HEK293 (cell line): ENCODE results near the gene CD40.
A peak's percentile ranks its signal among the peaks of the same experiment; 100 is the strongest.

Source experiments
- CTCF ChIA-PET: fragments of 350-600 bp; formaldehyde crosslinking; extraction: SDS; loops from one replicate; lab custom pipeline; 2021; ENCODE audit warnings: antibody characterized with exemption; lab: Yijun Ruan, JAX
- POLR2A ChIA-PET: fragments of 300-600 bp; formaldehyde crosslinking; extraction: SDS; loops from one replicate; lab custom pipeline; 2020; ENCODE audit warnings: antibody characterized with exemption, inconsistent platforms; lab: Yijun Ruan, JAX
- H3K27ac ChIP-seq: fragments of 200-500 bp; sonication (Bioruptor generic); 2 replicates; pipeline ENCODE4 v1.5.1; 2014; ENCODE audit warnings: low read depth, low read length, control low read depth, inconsistent platforms; ENCODE audit errors: extremely low read depth
- H3K36me3 ChIP-seq, 2 experiments: fragments of 200-500 bp in 1 of 2; sonication (Bioruptor generic) in 1 of 2; 1 replicate in 1 of 2; 2 replicates in 1 of 2; pipeline ENCODE4 v1.5.1; 2014 to 2017; ENCODE audit warnings: inconsistent platforms in 2 of 2, low read length in 2 of 2; ENCODE audit not compliant: control insufficient read depth in 2 of 2, insufficient read depth in 1 of 2
- H3K4me1 ChIP-seq: fragments of 200-500 bp; sonication (Bioruptor generic); 2 replicates; pipeline ENCODE4 v1.5.1; 2014; ENCODE audit warnings: mild to moderate bottlenecking, low read length, inconsistent platforms; ENCODE audit not compliant: control insufficient read depth, insufficient read depth
- H3K4me3 ChIP-seq: 2 replicates; pipeline ENCODE4 v1.5.1; 2011; ENCODE audit warnings: low read depth, mild to moderate bottlenecking, control low read depth, low read length, moderate library complexity
- H3K9me3 ChIP-seq: fragments of 200-500 bp; sonication (Bioruptor generic); 2 replicates; pipeline ENCODE4 v1.5.1; 2014; ENCODE audit warnings: low read depth, low read length, inconsistent platforms; ENCODE audit not compliant: control insufficient read depth, insufficient read depth
- GLIS1 ChIP-seq: fragments of 450-650 bp; formaldehyde crosslinking; IDR thresholded peaks from 2 replicates; pipeline ENCODE4 v1.5.1; 2016; ENCODE audit warnings: missing biosample characterization, missing genetic modification characterization
- OSR2 ChIP-seq: fragments of 450-650 bp; formaldehyde crosslinking; IDR thresholded peaks from 2 replicates; pipeline ENCODE4 v1.5.1; 2016; ENCODE audit warnings: missing biosample characterization, missing genetic modification characterization
- OVOL3 ChIP-seq: fragments of 450-650 bp; formaldehyde crosslinking; IDR thresholded peaks from 2 replicates; pipeline ENCODE4 v1.5.1; 2016; ENCODE audit warnings: missing biosample characterization, missing genetic modification characterization
- TSHZ1 ChIP-seq: fragments of 450-650 bp; formaldehyde crosslinking; IDR thresholded peaks from 2 replicates; pipeline ENCODE4 v1.5.1; 2016; ENCODE audit warnings: missing biosample characterization, missing genetic modification characterization, borderline replicate concordance
- ZBTB10 ChIP-seq: fragments of 450-650 bp; formaldehyde crosslinking; IDR thresholded peaks from 2 replicates; pipeline ENCODE4 v1.5.1; 2016; ENCODE audit warnings: missing biosample characterization, missing genetic modification characterization
- ZIC2 ChIP-seq: fragments of 450-650 bp; formaldehyde crosslinking; IDR thresholded peaks from 2 replicates; pipeline ENCODE4 v1.5.1; 2016; ENCODE audit warnings: missing biosample characterization, missing genetic modification characterization
- ZNF121 ChIP-seq: fragments of 450-650 bp; formaldehyde crosslinking; IDR thresholded peaks from 2 replicates; pipeline ENCODE4 v1.5.1; 2016; ENCODE audit warnings: missing biosample characterization, missing genetic modification characterization
- ZNF132 ChIP-seq: fragments of 450-650 bp; formaldehyde crosslinking; IDR thresholded peaks from 2 replicates; pipeline ENCODE4 v1.5.1; 2017; ENCODE audit warnings: missing biosample characterization, missing genetic modification characterization, borderline replicate concordance
- ZNF138 ChIP-seq: fragments of 450-650 bp; formaldehyde crosslinking; IDR thresholded peaks from 2 replicates; pipeline ENCODE4 v1.5.1; 2016; ENCODE audit warnings: missing biosample characterization, missing genetic modification characterization, borderline replicate concordance
- ZNF146 ChIP-seq: fragments of 450-650 bp; formaldehyde crosslinking; IDR thresholded peaks from 2 replicates; pipeline ENCODE4 v1.5.1; 2016; ENCODE audit warnings: missing biosample characterization, missing genetic modification characterization
- ZNF202 ChIP-seq: fragments of 450-650 bp; formaldehyde crosslinking; IDR thresholded peaks from 2 replicates; pipeline ENCODE4 v1.5.1; 2016; ENCODE audit warnings: missing biosample characterization, missing genetic modification characterization, borderline replicate concordance
- ZNF26 ChIP-seq: fragments of 450-650 bp; formaldehyde crosslinking; IDR thresholded peaks from 2 replicates; pipeline ENCODE4 v1.5.1; 2016; ENCODE audit warnings: missing biosample characterization, missing genetic modification characterization
- ZNF266 ChIP-seq: fragments of 450-650 bp; formaldehyde crosslinking; IDR thresholded peaks from 2 replicates; pipeline ENCODE4 v1.5.1; 2016; ENCODE audit warnings: missing biosample characterization, missing genetic modification characterization, low read depth
- ZNF335 ChIP-seq: fragments of 450-650 bp; formaldehyde crosslinking; conservative IDR thresholded peaks from 2 replicates; pipeline ENCODE4 v1.5.1; 2016; ENCODE audit warnings: missing biosample characterization, missing genetic modification characterization
- ZNF670 ChIP-seq: fragments of 450-650 bp; formaldehyde crosslinking; IDR thresholded peaks from 2 replicates; pipeline ENCODE4 v1.5.1; 2016; ENCODE audit warnings: missing biosample characterization, missing genetic modification characterization, low read depth
- TF ChIP-seq, protein P1 (sequence below): fragments of 450-650 bp; formaldehyde crosslinking; IDR thresholded peaks from 2 replicates; pipeline ENCODE4 v1.5.1; 2016; ENCODE audit warnings: missing biosample characterization, missing genetic modification characterization
- TF ChIP-seq, protein P2 (sequence below): sonication (generic); formaldehyde crosslinking; IDR thresholded peaks from 2 replicates; pipeline ENCODE4 v1.8.1; 2022; ENCODE audit warnings: mild to moderate bottlenecking, moderate library complexity, missing genetic modification reagents
- TF ChIP-seq, protein P3 (sequence below): IDR thresholded peaks from 2 replicates; pipeline ENCODE4 v1.6.1; 2011; ENCODE audit warnings: mild to moderate bottlenecking, low read depth, low read length, borderline replicate concordance

CD40 gene

GRCh38 chr20:46158476-46158987 lies 40.4 kb downstream of the CD40 start:
- Histone ChIP-seq H3K36me3 (no peaks in the 10 kb centered on the region), H3K9me3 (no peaks in the 10 kb centered on the region), H3K27ac (no peak overlapping the region), H3K4me1 (no peaks in the 10 kb centered on the region), H3K4me3 (no peak overlapping the region)
- ChIA-PET POLR2A (no interaction called here), CTCF (interaction anchor here (1.3 to 2.1 kb wide), 2 partner anchors 15 to 25 kb away, joined by 4 to 6 read pairs; no protein-coding TSS in a partner anchor)
- TF ChIP-seq ZIC2 (tag by site-specific recombination): peak; percentile 70
- TF ChIP-seq TSHZ1 (tag by site-specific recombination): no peak
- TF ChIP-seq, protein P1, sequence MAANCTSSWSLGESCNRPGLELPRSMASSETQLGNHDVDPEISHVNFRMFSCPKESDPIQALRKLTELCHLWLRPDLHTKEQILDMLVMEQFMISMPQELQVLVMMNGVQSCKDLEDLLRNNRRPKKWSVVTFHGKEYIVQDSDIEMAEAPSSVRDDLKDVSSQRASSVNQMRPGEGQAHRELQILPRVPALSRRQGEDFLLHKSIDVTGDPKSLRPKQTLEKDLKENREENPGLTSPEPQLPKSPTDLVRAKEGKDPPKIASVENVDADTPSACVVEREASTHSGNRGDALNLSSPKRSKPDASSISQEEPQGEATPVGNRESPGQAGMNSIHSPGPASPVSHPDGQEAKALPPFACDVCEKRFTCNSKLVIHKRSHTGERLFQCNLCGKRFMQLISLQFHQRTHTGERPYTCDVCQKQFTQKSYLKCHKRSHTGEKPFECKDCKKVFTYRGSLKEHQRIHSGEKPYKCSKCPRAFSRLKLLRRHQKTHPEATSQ (tag by site-specific recombination): no peak
- peak; percentile 66 for TF ChIP-seq GLIS1 (tag by site-specific recombination)
- TF ChIP-seq, protein P2, sequence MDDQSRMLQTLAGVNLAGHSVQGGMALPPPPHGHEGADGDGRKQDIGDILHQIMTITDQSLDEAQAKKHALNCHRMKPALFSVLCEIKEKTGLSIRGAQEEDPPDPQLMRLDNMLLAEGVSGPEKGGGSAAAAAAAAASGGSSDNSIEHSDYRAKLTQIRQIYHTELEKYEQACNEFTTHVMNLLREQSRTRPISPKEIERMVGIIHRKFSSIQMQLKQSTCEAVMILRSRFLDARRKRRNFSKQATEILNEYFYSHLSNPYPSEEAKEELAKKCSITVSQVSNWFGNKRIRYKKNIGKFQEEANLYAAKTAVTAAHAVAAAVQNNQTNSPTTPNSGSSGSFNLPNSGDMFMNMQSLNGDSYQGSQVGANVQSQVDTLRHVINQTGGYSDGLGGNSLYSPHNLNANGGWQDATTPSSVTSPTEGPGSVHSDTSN: no peak

DNA sequence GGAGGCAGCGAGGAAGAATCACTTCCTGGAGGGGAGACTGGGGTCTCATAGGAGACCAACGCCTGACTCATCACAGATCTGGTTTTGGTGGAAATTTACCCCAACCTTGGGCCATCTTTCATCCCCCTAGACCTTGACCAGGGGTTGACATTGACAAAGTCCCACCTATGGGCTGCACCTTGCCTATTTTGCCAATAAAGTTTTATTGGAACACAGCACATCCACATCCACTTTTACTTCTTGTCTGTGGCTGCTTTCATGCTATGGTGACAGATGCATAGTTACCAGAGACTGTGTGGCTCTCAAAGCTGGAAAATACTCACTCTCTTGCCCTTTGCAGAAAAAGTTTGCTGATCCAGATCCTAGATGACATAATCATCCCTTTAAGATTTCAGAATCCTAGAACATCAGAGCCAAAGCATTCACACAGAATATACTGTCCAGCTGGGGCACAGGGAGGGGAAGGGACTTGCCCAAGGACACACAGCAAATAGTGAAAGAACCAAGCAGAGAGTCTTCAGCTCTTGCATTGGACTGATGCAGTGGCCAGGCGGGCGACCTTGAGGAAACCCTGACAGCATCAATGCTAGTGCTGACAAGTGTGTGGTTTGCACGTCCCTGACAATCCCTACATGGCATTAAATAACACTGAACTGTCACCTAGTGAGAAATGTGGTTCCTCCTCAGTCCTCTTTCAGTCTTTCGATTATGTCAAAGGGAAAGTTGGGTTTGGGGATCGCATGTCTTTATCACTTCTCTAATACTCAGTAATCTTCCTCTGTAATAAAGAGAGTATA lies 41.2 kb downstream of the CD40 start:
- ChIA-PET CTCF (interaction anchor here (1.0 kb wide), 1 partner anchor 8 kb away, joined by 3 read pairs; no protein-coding TSS in a partner anchor), POLR2A (no interaction called here)
- no peak overlapping the region for H3K27ac ChIP-seq
- no peak overlapping the region for H3K4me3 ChIP-seq
- no peaks in the 10 kb centered on the region for H3K9me3 ChIP-seq
- no peaks in the 10 kb centered on the region for H3K36me3 ChIP-seq
- TF ChIP-seq ZNF132: no peak
- TF ChIP-seq OVOL3: no peak
- no peak for TF ChIP-seq ZNF138
- TF ChIP-seq ZNF670 (tag by site-specific recombination): no peak
- TF ChIP-seq, protein P3, sequence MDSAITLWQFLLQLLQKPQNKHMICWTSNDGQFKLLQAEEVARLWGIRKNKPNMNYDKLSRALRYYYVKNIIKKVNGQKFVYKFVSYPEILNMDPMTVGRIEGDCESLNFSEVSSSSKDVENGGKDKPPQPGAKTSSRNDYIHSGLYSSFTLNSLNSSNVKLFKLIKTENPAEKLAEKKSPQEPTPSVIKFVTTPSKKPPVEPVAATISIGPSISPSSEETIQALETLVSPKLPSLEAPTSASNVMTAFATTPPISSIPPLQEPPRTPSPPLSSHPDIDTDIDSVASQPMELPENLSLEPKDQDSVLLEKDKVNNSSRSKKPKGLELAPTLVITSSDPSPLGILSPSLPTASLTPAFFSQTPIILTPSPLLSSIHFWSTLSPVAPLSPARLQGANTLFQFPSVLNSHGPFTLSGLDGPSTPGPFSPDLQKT: no peak
- no peak for TF ChIP-seq ZNF335
- TF ChIP-seq ZNF202 (tag by site-specific recombination): no peak
- no peak for TF ChIP-seq ZNF266 (tag by site-specific recombination)
- no peak for TF ChIP-seq ZBTB10 (tag by site-specific recombination)
- TF ChIP-seq ZNF26: no peak
- no peak for TF ChIP-seq ZNF121 (tag by site-specific recombination)
- no peak for TF ChIP-seq OSR2 (tag by site-specific recombination)
- no peak for TF ChIP-seq ZNF146 (tag by site-specific recombination)
- TF ChIP-seq, all 188 proteins: peak for 0
- H3K4me1 ChIP-seq: no peaks in the 10 kb centered on the region
